ENCODE results near the gene SLC66A2.
A peak's percentile ranks its signal among the peaks of the same experiment; 100 is the strongest.
"Not testable (repeated sequence)": the region's sequence is repeated elsewhere in the genome, so short reads cannot be mapped to it uniquely, and the experiment has no call there.

Gene SLC66A2

DNA sequence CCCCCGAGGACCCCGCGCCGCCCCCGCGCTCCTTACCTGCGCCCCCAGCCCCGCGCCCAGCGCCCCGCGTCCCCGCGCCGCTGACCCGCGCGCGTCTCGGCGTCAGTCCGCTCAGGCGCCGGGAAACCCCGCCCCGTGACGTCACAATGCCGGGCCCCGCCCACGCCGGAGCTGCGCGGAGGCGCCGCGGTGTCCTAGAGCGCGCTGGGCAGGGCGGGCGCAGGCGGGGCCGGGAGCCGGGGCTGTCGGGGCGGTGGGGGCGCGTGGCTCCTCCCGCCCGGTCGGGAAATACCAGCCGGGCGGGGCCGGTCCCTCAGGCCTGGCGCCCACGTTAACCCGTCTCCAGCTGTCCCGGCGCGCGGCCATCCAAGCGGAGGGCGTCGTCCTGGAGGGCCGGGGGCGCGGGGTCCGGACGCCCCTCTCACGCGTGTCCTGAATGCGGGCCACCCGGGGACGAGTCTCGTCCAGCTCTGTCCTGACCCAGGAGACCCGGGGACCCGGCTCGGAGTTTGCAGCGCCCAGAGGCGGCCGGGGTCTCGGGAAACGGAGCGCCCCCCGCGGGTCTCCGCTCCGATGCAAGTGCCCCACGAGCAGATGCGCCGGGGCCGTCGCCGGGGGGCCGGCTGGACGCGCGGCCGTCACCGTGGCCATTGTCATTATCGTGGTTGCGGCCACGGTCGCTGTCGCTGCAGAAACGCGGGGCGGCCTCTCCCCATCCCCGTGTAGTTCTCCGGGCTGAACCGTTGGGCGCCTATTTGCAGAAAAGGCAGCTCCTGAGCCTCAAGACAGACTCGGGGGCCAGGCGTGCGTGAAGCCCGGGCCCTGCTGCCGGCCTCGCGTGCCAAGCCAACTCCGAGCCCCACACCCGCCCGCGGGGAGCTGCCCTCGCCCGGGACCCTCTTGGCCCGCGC lies at the start of gene SLC66A2:
Gene SLC66A2 (minus strand): TSS at position 109 of the 911 bp plus-strand sequence. CDS start 727 bp downstream, outside the sequence.
- DNase-seq: peak; percentile 89 to 94 (median 93)

DNA sequence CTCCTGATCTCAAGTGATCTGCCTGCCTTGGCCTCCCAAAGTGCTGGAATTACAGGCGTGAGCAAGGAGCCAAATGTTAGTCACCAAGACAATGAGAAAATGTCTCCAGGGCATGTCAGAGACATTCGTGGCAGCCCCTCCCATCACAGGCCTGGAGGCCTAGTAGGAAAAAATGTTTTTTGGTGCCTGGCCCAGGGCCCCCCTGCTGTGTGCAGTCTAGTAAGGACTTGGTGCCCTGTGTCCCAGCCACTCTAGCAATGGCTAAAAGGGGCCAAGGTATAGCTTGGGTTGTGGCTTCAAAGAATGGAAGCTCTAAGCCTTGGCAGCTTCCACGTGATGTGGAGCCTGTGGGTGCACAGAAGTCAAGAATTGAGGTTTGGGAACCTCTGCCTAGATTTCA lies 49.4 kb upstream of the SLC66A2 start:
- DNase-seq: no peak

DNA sequence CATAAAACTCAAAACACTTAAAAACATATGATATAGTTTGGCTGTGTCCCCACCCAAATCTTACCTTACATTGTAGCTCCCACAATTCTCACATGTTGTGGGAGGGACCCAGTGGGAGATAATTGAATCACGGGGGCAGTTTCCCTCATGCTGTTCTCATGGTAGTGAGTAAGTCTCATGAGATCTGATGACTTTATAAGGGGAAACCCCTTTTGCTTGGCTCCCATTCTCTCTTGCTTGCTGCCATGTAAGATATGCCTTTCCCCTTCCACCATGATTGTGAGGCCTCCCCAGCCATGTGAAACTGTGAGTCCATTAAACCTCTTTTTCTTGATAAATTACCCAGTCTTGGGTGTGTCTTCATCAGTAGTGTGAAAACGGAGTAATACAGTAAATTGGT lies 48.2 kb upstream of the SLC66A2 start:
- not testable (repeated sequence) for DNase-seq

DNA sequence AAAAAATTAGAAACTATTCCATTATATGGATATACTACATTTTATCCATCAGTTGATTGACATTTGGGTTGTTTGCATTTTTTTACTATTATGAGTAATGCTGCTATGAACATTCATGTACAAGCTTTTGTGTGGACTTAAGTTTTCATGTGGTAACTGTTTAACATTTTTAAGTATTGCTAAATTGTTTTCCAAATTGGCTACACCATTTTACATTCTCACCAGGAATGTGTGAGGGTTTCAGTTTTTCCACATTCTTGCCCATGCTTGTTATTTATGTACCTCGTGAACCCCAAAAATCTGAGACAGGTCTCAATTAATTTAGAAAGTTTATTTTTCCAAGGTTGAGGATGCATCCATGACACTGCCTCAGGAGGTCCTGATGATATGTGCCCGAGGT lies 40.0 kb upstream of the SLC66A2 start:
- DNase-seq: no peak

GRCh38 chr18:79989195-79989497 lies 37.7 kb upstream of the SLC66A2 start:
- DNase-seq: no peak

GRCh38 chr18:79988451-79989194 lies 37.2 kb upstream of the SLC66A2 start, which contains the start of gene TXNL4A:
TXNL4A (minus strand) TSS chr18:79988563; CDS start chr18:79988392, 171 bp downstream.
- DNase-seq: peak; percentile 82 to 96 (median 94)

GRCh38 chr18:79988071-79988450 lies 36.6 kb upstream of the SLC66A2 start:
- DNase-seq: peak; percentile 29 to 96 (median 93)

DNA sequence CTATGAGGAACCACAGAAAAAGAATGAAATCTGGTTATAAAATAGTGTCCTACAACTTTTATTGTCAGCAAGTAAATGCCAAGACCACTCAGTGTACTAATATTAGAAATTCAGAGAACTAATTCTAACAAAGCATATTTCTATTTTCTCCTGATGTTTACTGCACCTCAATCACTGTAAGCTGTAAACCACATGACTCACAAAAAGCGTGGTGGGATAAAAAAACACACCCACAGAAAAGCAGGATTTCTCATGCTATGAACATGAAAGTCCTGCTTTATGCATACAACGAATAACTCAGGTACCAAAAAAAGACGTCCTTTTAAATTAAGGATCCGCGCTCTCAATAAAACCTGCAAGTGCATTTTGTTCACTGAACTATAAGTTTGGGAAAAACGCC lies 36.1 kb upstream of the SLC66A2 start:
- no peak for DNase-seq

DNA sequence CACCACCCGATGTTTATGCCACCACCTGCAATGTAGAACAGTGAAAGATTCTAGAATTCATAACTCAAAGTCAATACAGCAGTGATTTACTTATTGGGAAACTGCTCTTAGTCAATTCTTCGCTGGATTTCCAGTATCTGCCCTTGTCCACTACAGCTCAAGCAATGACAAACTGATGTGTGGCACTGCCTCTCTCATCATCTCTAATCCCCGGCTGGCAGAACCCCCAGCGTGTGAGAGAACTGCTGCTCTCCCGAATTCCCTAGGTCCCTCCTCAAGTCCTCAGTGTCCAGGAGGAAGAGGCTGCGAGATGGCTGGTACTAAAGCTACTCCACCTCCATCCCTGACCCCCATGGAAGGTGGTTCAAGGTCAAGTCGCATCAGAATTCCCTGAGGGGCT lies 35.3 kb upstream of the SLC66A2 start:
- DNase-seq: peak in 1 of 3 experiments; percentile 23

DNA sequence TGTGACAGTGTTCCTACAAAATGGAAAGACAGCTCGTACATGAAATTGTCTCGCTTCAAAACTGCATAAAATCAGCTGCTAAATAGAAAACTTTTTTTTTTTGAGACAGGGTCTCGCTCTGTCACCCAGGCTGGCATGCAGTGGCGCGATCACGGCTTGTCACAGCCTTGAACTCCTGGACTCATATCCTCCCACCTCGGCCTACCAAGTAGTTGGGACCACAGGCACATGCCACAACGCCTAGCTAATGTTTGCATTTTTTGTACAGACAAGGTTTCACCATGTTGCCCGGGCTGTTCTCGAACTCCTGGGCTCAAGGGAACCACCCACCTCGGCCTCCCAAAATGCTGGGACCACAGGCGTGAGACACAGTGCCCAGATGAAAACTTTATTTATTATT lies 33.7 kb upstream of the SLC66A2 start:
- no peak for DNase-seq

GRCh38 chr18:79983793-79984192 lies 32.3 kb upstream of the SLC66A2 start:
- DNase-seq: no peak

GRCh38 chr18:79983253-79983652 lies 31.8 kb upstream of the SLC66A2 start:
- DNase-seq: no peak

DNA sequence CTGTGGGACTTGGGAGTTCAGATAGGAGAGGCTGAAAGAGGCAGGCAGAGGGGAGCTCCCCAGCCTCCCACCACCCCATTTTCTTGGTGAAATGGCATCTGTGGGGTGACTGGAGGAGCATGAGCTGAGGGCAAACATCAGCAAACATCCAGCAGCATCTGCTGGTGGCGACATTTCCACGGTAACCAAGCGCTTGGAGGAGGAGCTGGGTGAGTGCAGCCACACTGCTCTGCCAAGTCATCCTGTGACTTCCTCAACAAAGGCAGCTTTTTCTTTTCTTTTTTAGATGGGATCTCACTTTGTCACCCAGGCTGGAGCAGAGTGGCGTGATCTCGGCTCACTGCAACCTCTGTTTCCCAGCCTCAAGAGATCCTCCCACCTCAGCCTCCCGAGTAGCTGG lies 31.3 kb upstream of the SLC66A2 start:
- peak in 1 of 3 experiments; percentile 29 for DNase-seq

DNA sequence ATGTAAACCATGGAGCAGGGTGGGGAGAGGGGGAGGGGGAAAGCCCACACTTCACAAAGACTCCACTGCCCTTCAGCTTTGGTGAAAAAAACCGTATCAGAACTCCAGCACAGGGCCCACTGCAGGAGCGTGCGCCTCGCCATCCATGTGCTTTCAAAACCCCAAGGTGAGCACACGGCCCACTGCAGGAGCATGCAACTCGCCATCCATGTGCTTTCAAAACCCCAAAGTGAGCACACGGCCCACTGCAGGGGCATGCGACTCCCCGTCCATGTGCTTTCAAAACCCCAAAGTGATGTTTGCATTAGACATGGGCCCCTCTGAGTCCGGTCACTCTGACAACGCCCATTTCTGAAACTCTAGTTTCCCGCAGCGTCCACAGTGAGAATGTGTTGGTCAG lies 29.1 kb upstream of the SLC66A2 start:
- no peak for DNase-seq

DNA sequence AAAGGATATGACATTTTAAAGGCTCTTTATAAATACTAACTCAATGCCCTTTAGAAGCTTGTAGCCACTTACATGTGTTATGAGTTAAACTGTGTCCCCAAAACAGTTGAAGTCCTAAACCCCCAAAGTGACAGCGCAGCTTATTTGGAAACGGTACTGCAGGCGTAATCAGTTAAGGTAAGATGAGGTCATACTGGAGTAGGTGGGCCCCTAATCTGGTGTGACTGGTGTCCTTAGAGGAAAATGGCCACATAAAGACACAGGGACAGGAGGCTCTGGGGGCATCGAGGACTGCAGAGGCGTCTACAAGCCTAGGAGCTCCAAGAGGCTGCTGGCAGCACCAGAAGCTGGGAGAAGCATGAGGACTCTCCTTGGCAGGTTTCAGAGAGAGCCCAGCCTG lies 28.4 kb upstream of the SLC66A2 start:
- no peak for DNase-seq

- no peak for DNase-seq
Observed at GRCh38 chr18:79975985-79976680, 24.7 kb upstream of the SLC66A2 start.

DNA sequence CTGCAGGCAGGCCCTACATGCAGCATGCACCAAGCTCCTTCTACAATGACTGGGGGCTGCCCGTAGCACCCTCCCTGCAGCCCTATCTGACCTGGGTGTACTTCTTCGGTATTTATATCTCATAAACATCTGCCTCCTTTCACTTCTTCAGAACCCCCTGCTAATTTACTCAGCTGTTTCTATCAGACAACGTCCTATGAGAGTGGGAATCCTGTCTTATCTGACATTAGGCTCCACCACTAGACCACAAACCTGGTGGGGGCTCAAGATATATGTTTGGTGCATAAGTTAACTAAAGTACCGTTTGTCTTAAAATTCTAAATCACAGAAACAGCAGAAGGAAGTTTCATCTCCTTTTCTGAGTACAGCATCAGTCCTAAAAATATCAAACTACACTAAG lies 23.6 kb upstream of the SLC66A2 start:
- no peak for DNase-seq

GRCh38 chr18:79974025-79974654 lies 22.7 kb upstream of the SLC66A2 start:
- no peak for DNase-seq

DNA sequence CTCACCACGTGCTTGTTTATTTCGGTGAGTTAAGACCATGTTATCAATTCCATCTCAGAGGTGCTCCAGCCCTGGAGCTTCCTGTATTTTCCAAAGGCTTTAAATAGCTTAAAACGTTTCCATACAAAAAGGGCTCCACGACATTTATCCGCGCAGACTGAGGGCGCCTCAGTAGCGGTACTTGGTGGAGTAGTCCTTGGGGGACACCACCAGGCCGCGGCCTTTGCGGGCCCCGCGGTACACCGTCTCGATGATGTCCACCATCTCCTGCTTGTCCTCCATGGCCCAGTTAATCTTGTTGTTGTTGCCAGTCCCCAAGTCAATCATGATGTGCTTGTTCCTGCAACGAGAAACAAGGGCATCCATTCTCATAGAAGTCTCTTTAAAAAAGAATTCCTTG lies 22.1 kb upstream of the SLC66A2 start:
- DNase-seq: no peak

- no peak for DNase-seq
Observed at GRCh38 chr18:79972720-79973119, 21.3 kb upstream of the SLC66A2 start.

DNA sequence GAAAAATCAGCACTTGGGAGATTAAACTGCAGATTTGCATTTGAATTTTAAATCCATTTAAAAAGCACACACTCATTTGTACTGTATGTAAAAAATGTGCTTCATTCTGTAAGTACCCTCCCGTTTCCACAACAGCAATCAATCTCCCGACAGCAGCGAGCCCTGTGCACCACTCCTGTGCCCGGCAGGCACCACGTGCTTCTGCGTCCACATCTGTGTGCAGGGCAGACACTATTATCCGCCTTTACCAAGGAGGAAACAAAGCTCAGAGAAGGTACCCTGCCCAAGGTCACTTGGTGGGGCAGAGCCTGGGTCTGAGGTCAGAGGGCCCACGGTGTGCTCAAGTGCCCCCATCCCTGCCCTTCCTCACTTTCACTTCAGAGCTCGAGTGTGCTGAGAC lies 20.5 kb upstream of the SLC66A2 start:
- DNase-seq: no peak

GRCh38 chr18:79971211-79971952 lies 19.9 kb upstream of the SLC66A2 start:
- DNase-seq: no peak

All from NCI-H1417 (cell line).